GM12892 (cell line): ENCODE measurements around the gene MKNK2.

ENCODE experiments used
- POLR2A ChIP-seq: IDR thresholded peaks from 2 replicates; pipeline ENCODE4 v1.6.1; 2011; ENCODE audit warnings: low read depth, low read length, control low read depth
- TAF1 ChIP-seq: IDR thresholded peaks from 2 replicates; pipeline ENCODE4 v1.6.1; 2011; ENCODE audit warnings: low read depth, mild to moderate bottlenecking, control low read depth, low read length, borderline replicate concordance

DNA sequence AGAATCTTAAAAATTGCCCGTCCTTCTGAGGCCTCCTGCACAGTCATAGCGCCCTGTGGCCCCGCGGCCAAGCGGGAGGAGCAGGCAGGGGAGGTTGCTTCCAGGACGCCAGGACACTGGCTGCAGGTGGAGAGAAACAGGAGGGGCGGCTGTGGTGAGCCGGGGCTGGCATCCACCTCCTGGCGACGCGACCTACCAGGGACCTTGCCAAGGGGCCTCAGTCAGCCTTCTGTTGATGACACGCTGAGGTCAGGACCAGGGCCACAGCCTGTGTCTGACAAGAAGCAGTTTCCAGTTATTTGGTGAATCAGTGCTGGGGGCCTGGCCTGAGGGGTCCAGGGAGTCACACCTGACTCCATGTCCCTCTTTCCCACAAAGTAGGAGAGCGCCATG lies 13.3 kb upstream of the MKNK2 start:
- TF ChIP-seq TAF1 (no peak), POLR2A (no peak)
